ENCODE measurements around the gene RAD21L1. TPM values are rescaled to one million over a fixed set of nuclear protein-coding genes. Genes with fewer than 3 reads are reported as not detected.

Gene RAD21L1
- total RNA-seq, 1 donor from 2014 or later = not detected

DNA sequence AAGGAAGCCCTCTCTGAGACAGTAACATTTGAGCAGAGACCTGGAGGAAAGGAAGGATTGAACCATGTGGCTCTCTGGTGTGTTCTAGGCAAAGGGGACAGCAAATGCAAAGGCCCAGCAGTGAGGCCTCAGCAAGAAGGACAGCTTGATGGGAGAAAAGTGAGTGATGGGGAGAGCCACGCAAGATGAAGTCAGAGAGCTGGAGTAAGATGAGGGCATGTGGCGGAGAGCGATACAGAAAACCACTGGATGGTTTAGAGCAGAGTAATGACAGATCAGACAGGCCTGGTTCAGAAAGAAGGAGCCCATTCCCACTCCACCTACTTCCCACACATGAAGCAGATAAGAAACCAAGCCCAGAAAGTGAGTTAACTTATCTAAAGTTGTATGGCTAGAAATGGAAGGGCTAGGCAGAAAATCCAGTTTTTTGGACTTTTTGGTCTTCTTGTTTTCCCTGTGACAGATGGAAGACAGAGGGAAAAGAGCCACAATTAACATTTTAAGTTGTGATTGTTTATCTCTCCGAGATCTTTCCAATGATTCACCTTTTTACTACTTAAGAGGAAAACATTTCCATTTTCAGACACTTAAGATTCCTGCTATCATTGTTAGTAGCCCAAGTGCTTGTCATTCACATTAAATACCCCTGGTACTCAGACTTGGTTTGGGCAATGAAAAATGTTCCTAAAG lies 39.5 kb downstream of the RAD21L1 start:
- intact Hi-C loops (cut with DNase I) = no loop called here

DNA sequence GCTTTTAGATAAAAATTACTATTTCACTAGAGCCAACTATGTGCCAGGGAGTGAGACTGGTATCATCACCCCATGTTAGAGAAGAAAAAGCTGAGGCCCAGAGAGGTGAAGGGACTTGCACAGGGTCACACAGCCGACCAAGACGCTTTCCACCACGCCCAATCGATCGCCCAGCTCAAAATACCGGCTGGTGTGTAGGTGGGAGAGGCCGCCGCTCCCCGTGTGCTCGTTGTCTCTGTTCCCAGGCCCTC lies 40.0 kb downstream of the RAD21L1 start:
- DNase-seq (ENCODE audit: low spot score) = no peak
- intact Hi-C loops (cut with DNase I) = no loop called here

More for the DNA sequence above, 39.5 kb downstream of the RAD21L1 start:
- no peak for DNase-seq (ENCODE audit: low spot score)

DNA sequence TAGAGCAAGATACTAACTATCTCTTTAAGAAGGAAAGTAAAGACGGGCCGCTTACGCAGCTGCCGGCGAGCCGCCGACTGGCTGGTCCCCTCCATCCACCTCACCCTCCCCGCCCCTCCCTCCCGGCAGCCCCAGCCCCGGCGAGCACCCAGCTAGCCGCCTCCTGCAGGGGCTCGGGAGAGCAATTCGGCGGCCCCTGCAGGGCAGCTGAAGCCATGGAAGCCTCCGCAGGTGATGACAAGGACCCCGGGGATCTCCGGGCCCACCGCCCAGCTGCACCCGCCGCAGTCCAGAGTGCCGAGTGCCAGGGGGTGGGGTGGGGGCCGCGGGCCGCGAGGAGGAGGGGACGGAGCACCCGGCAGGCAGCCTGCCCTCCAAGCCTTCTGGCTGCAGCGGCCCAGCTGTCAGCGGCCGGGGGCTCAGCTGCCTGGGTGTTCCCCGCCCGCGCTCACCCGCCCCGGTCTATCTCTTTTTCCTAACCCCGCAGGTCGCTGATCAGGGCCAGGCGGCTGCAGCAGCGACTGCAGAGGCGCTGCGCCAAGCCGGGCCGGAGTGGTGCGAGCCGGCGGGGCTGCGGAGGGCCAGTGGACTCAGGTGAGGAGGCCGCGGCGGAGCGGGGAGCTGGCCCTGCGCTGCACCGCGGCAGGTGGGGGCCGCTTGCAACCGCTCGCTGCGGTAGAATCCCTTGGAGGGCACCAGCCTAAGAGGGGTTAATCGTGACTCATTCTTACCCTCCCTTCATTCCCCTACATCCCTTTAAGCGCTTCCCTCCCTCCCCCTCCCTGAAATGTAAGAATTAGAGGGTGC lies 40.5 kb downstream of the RAD21L1 start, which contains the start of gene SNPH:
SNPH (plus strand) TSS at position 128 of the 807 bp plus-strand sequence. CDS start 29,946 bp downstream, outside the sequence.
- intact Hi-C loops (cut with DNase I) = no loop called here
- peak; percentile 86 for DNase-seq (ENCODE audit: low spot score)

DNA sequence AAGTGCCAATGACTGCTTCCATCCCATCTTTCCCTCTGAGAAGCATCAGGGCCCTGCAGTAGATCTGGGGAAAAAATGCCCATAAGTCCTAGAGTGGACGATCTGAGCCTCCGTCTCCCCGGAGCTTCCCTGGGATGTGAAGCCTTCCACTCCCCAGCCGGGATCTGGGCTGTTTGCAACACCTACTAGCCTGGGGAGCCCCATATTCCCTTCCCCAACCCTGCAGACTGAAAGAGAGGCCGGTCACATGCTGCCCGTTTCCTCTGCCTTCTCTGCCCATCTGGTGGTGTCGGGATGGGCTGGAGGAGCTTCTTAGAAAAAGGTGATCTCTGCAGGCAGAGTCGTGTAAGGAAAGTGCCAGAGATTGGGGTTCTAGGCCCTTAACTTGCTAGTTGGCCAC lies 41.3 kb downstream of the RAD21L1 start:
- intact Hi-C loops (cut with DNase I) = no loop called here

DNA sequence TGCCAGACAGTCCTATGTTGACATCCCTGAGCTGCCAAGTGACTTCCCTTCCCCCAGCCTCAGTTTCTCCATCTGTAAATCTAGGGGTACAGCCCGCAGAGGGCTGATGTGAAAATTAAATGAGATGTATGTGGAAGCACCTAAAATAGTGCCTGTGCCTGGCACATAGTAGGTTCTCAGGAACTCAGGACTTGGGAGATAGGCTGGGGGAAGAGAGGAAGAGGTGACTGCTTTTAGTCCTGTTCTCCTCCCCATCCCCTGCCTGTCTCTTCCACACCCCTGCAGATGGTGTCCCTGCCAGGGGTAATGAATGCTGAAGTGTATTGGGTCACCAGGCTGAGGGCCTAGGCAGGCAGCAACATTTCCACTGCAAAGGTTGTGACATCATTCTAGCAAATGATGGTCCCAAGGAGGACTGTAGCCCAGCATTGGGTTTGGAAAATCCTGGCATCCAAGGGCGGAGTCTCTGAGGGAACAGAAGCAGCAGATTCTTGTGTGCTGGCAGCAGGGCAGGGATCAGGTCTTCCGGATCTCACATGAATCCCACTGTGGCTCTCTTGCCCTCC lies 42.0 kb downstream of the RAD21L1 start:
- no peak for DNase-seq (ENCODE audit: low spot score)
- intact Hi-C loops (cut with DNase I) = no loop called here

More for the DNA sequence above, 41.3 kb downstream of the RAD21L1 start:
- no peak for DNase-seq (ENCODE audit: low spot score)

DNA sequence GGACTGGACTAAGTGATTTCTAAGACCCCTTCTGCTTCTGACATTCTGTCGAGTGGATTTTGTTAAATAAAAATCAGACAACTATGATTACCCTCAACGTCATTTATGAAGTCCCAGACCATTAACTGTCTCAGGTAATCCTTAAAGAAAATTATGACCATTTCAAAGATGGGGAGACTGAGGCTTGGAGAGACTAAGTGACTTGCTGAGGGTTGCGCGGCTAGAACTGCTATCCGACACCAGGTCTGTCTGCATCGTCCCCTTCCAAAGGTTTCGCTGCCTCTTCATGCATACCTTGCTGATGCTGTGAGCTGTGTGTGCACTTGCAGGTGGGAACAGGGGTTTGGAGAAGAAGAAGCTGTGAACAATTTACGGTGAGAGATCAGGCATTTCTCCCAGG lies 43.4 kb downstream of the RAD21L1 start:
- no peak for DNase-seq (ENCODE audit: low spot score)
- intact Hi-C loops (cut with DNase I) = no loop called here

DNA sequence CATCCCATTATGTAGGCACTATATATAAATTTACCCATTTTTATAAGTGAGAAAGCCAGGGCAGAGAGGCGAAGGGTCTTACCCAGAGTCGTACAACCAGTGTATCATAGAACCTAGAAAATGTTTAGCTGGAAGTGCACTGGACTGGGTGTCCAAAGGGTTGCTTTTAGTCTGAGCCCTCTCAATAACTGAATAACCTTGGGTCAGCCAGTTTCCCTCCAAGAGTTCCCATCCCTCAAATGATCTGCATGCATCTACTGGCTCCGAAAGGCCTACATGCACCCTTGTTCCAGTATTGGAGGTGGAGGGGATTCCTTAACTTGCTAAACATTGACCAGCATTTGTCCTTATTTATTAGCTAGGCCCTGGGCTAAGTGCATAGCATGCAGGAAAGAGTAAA lies 44.0 kb downstream of the RAD21L1 start:
- intact Hi-C loops (cut with DNase I) = no loop called here
- DNase-seq (ENCODE audit: low spot score) = no peak

DNA sequence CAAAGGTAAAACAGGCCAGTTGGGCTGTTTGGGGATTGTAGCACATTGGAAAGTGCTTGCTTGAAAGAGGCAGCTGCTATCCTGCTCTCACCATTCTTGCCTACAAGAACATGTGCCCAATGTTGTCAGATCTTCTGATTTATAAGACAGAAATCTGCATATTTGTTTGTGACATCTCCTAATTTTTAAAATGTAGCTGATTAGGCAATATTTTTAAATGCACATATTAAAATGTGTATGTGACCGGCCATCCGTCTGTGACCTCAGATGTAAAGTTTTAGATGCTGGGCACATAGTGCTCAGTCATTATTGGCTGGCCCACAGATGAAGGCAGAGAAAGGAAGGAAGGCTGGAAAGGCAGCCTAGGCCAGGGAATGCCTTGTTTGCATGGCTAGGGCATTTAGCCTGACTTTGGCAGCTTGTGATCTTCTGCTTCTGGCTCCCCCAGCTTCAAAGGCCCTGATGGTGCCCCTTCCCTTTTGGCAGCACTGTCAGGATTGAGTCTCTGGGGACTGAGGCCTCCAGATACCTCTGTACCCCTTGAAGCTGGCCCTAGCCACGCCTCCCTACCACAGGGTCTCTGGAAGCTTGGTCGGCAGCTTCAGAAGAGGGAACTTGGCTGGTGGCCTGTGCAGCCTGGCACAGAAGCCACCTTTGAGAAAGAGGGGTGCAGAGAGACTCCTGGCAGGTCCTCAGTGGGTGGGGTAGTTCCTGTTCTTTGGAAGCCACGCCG lies 46.7 kb downstream of the RAD21L1 start:
- intact Hi-C loops (cut with DNase I) = no loop called here
- no peak for DNase-seq (ENCODE audit: low spot score)

DNA sequence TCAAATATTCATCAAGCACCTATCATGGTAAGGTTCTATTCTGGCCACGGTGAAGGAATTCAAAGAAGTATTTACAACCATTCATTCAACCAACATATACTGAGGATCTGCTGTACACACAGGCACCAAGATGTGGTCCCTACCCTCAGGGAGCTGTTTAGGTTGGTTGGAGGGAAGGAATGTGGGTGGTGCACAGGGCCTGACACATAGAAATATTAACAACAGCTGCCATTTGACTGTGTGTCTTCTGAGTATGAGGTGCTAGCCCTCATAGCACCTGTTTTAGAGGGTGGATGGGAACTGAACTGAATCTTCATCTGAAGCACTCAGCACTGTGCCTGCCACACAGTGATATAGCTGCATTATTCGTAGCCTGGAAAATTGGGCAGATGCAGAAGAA lies 47.5 kb downstream of the RAD21L1 start:
- no peak for DNase-seq (ENCODE audit: low spot score)
- intact Hi-C loops (cut with DNase I) = no loop called here

DNA sequence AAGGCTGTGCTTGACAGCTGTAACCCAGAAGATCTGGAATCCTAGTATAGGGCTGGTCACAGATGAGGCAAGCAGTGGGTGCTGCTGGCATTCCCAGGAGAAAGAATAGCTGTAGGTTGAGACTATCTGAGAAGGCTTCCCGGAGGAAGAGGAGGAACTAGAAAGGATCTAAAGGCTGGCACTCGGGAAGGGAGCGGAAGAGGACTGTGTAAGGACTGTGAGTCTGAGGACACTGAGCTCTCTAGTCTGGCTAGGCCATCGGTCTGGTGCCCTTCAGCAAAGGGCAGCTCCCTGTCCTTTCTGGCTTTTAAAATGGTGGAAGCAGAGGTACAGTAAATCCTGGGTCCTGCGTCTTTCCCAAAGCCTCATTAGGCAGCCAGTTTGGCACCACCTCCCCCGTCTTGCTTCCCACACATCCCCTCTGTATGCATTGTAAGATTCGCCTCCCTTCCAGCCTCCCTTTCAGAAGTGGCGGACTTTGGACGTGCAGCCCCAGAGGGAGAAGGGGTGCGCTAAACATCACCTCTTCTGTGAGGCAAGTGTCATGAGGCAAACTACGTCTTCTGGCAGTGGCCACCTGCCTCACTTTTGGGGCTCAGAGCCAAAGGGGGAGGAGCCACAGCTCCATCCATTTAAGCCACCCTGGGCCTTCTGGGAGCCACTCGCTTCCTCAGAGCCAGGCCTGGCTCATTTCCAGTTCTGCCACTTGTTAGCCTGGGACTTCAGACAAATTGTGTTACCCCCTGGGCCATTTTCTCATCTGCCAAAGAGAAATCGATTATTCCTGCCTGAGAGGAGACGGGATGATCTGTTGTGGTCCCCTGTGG lies 48.9 kb downstream of the RAD21L1 start:
- no peak for DNase-seq (ENCODE audit: low spot score)
- intact Hi-C loops (cut with DNase I) = no loop called here

DNA sequence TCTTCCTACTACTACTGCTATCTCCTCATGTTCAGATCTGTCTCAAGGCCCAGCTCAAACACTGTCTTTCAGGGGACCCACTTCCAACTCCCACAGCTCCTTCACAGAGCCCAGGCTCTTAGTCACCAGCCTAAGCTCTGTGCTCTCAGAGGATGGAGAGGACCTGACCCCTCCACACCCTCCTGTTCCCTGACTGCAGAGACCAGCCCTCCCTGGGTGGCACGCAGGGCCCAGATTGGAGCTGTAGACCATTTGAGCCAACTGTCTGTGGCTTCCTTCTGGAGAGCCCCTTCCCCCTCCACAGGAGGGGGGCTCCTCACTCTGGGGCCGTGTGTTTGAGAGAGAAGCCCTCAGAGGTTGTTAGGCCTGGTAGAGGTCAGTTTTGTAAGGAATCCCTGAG lies 50.1 kb downstream of the RAD21L1 start:
- DNase-seq (ENCODE audit: low spot score) = no peak
- intact Hi-C loops (cut with DNase I) = no loop called here

DNA sequence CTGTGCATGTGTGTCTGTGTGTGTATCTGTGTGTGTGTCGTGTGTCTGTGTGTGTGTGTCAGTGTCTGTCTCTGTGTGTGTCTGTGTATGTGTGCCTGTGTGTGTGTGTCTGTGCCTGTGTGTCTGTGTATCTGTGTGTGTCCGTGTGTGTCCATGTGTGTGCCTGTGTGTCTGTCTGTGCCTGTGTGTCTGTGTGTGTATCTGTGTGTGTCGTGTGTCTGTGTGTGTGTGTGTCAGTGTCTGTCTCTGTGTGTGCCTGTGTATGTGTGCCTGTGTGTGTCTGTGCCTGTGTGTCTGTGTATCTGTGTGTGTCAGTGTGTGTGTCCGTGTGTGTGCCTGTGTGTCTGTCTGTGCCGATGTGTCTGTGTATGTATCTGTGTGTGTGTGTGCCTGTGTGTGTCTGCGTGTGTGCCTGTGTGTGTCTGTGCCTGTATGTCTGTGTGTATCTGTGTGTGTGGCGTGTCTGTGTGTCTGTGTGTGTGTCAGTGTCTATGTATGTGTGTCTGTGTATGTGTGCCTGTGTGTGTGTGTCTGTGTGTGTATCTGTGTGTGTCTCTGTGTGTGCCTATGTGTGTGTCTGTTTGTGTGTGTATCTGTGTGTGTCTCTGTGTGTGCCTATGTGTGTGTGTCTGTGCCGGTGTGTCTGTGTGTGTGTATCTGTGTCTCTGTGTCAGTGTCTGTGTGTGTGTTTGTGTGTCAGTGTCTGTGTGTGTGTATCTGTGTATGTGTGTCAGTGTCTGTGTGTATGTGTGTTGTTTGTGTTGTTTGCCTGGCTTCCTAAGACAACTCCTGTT lies 51.9 kb downstream of the RAD21L1 start:
- DNase-seq (ENCODE audit: low spot score) = no peak
- intact Hi-C loops (cut with DNase I) = no loop called here

DNA sequence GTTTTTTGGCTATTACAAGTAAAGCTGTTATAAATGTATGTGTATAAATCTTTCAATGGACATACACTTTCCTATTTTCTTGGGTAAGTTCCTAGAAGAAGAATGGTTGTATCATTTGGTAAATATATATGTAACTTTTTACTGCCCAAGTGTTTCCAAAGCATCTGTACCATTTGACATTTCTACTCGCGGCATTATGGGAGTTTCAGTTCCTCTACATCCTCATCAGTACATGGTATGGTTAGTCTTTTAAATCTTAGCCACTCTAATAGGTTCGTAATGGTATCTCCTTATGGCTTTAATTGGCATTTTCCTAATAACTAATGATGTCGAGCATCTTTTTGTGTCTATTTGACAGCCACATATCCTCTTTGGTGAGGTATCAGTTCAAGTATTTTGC lies 53.1 kb downstream of the RAD21L1 start:
- DNase-seq (ENCODE audit: low spot score) = no peak
- intact Hi-C loops (cut with DNase I) = no loop called here

DNA sequence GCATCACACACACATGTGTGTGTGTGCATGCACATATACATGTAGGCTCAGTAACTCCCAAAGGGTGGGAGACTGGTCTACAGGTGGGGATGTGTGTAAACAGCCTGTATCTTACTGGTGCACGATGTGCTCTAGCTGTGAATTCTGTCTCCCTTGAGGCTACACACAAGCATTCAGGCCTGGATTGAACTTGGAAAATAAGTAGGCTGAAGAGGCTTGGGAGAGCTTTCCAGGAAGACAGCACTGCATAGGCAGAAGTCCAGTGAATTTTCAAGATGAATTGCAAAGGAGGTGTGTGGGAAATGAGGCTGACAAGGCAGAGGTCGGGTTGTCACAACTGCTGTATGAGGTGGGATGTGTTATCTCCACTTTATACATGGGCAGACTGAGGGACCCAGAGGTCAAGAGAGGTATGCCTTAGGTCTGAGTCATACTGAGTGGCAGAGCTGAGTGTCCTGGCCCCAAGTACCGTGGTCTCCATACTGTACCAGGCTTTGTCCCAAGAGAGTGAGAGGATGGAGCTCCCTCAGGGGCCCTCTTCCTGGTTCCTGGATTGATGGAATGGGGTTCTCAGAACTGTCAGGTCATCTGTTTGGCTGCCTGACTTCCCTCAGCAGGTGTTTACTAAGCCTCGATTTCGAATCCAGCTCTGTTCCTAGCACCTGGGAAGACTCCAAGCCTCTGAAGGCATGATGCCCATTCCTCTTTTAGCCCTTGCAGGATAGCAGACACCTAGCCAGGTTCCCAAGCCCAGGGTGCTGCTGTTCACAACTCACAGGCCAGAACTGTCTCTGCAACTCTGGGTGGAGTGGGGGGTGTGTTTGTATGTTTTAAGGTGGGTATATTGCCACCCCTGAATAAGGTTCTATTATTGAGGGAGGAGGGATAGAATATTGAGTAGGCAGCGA lies 54.6 kb downstream of the RAD21L1 start:
- intact Hi-C loops (cut with DNase I) = no loop called here
- DNase-seq (ENCODE audit: low spot score) = no peak

DNA sequence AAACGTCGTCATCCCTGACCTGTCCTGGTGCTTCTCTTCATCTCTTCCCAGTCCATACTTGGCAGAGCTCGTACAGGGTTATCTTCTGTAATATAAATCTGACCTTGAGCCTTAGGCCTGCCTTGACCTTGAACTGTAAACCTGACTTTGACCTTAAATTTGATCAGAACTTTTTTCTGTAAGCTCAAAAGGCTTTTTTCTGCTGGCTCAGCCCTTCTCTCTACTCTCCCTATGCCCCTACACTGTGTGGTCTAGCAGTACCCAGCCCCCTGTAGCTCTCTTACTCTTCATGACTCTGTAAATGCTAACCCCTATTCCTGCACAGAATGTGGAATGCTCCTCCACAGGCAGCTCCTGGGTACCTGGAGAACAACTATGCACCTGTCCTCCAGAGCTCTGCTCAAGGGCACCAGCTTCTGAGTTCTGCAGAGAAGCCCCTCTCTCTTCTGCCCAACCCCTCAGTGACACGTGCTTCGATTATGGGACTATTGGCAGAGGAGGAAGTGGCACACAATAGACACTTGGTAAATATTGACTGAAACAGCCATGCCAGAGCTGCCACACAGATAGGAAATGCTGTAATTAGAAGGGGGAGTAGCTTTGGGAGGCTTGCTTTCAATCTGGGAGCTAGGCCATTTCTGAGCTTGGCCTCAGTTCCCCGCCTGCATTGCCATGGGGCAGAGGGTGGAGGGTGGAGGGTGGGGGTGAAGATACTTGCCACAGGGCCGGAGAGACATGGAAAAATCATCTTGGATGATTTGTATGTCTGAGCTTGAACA lies 55.6 kb downstream of the RAD21L1 start:
- DNase-seq (ENCODE audit: low spot score) = no peak
- intact Hi-C loops (cut with DNase I) = no loop called here

DNA sequence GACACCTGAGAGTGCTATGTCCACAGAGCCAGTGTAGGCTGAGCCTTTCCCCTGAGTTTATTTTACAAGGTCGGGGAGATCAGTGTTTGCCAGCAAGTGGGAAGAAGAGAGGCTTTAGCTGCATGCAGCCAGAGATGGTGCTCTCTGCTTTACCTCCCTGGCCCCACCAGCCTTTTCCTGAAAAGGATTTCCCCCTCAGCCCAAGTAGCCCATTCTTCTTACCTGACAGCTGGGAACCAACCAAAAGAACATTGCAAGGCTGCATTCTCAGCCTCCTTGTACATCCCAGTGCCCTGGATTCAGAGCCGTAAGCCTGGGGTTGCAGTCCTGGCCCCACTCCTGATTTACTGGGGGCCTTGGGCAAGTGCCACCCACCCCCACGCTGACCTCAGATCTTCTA lies 57.1 kb downstream of the RAD21L1 start:
- intact Hi-C loops (cut with DNase I) = no loop called here
- no peak for DNase-seq (ENCODE audit: low spot score)

Measured in cardiac septum (tissue), 1 donor.